ENCODE data around the gene RBPJ.

Gene RBPJ

GRCh38 chr4:26320538-26321372 lies at the start of gene RBPJ:
TSS of gene RBPJ (plus strand) at chr4:26321014. CDS start at chr4:26321029, 15 bp downstream.
- DNase-seq (ENCODE audit: low read depth), result peak; percentile 48

- no peak for DNase-seq (ENCODE audit: low read depth)
Observed at GRCh38 chr4:26271703-26272102, 49.1 kb upstream of the RBPJ start.

- DNase-seq (ENCODE audit: low read depth), result no peak
Observed at GRCh38 chr4:26272654-26273615, 47.9 kb upstream of the RBPJ start.

GRCh38 chr4:26273616-26273980 lies 47.2 kb upstream of the RBPJ start:
- no peak for DNase-seq (ENCODE audit: low read depth)

- no peak for DNase-seq (ENCODE audit: low read depth)
Observed at GRCh38 chr4:26275281-26275680, 45.5 kb upstream of the RBPJ start.

DNA sequence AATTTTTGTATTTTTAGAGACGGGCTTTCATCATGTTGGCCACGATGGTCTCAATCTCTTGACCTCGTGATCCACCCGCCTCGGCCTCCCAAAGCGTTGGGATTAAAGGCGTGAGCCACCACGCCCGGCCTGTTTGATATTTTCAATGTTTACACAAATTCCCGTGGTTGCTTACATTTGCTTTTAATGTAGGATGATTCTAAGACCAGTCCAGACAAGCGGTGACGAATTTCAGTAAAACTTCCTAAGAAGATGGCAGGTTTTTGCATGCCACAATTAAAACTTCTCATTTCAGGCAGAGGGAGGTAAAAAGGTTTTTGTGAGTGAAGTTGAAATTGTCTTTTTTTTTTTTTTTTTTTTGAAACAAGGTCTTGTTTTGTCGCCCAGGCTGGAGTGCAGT lies 41.4 kb upstream of the RBPJ start:
- no peak for DNase-seq (ENCODE audit: low read depth)

GRCh38 chr4:26281881-26282280 lies 38.9 kb upstream of the RBPJ start:
- DNase-seq (ENCODE audit: low read depth), result no peak

- no peak for DNase-seq (ENCODE audit: low read depth)
Observed at GRCh38 chr4:26284536-26284935, 36.3 kb upstream of the RBPJ start.

DNA sequence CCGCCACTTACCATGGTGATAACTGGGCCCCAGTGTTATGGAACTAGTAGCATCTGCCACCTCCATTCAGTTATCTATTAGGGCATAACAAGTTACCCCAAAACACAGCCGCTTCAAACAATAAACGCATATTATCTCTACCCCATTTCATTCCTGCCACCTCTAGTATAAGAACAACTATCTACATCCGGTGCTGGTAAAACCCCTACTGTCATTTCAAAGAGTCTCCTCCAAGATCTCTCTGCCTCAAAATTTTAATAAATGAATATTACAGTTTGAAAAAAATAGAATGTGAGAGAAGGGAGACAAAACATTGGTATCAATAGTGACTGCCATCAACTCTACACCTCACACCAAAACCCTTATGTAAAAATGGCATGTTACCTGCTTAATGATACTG lies 35.5 kb upstream of the RBPJ start:
- no peak for DNase-seq (ENCODE audit: low read depth)

DNA sequence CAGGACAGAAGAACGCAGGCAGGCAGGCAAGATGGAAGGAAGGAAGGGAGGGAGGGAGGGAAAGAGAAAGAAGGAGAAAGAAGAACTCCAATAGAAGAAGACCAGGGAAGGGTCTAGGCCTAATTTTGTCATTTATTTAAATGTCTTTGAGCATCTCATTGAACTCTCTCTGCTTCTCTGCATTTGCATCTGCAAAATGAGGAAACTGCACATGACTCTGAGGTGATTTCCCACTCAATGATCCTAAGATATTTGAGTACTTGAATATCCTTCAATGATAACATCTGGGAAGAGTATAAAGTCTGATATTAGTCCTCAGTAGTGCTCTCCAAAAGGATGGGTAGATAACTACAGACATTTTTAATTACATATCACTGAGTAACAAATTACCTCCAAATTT lies 33.1 kb upstream of the RBPJ start:
- DNase-seq (ENCODE audit: low read depth), result no peak

GRCh38 chr4:26288355-26288909 lies 32.4 kb upstream of the RBPJ start:
- no peak for DNase-seq (ENCODE audit: low read depth)

DNA sequence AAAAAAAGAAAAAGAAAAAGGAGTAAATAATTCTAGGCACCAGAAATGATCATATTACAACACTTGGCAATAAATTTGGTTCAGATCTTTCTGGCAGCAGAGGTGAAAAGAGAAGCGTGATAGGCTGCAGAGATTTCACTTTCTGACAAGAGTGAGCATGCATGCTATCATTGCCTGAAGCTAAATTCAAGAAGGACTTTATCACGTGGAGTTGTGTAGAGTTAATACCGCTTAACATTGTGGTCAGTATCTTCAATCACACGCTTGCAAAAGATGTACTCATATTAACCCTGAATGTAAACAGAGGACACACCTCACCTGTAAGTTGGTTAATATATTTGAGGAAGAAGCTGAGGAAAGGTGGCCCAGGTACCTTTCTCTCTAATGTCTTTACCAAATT lies 31.4 kb upstream of the RBPJ start:
- DNase-seq (ENCODE audit: low read depth), result no peak

GRCh38 chr4:26290321-26290720 lies 30.5 kb upstream of the RBPJ start:
- no peak for DNase-seq (ENCODE audit: low read depth)

GRCh38 chr4:26294904-26295303 lies 25.9 kb upstream of the RBPJ start:
- DNase-seq (ENCODE audit: low read depth), result no peak

DNA sequence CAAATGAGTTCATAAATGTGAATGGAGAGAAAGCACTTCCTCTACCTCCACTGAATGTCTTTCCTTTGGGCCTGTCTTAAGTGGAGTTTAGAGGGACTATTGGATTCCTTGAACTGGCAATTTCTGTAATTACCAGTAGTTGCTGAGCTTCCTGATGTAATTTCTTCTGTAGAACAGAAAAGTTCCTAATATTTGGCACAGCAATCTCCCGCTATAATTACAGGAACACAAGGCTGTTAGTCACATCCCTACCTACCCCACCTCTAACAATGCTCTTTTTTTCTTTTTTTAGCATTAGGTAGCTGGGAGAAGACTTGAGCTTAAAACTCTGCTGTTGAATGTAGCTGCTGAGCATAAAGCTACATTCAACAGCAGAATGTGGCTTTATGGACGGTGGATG lies 24.8 kb upstream of the RBPJ start:
- DNase-seq (ENCODE audit: low read depth), result no peak

DNA sequence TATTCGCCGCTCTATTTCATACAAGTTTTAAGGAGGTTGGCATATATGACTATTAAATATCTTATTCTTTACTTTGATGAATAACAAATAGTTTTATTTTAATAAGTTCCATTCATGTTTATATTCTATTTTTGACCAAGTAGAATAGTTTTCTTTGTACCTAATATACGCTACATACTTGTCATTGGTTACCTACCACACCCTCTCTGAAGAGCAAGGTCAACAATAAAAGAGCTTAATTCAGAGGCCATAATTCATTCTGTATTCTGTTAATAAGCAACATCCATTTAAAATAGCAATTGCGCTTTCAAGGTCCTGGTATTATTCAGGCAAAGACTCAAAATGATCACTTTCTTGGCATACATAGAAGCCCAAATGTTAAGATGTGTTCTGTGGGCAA lies 24.3 kb upstream of the RBPJ start:
- no peak for DNase-seq (ENCODE audit: low read depth)

GRCh38 chr4:26297219-26297618 lies 23.6 kb upstream of the RBPJ start:
- no peak for DNase-seq (ENCODE audit: low read depth)

GRCh38 chr4:26298198-26298947 lies 22.4 kb upstream of the RBPJ start:
- DNase-seq (ENCODE audit: low read depth), result no peak

DNA sequence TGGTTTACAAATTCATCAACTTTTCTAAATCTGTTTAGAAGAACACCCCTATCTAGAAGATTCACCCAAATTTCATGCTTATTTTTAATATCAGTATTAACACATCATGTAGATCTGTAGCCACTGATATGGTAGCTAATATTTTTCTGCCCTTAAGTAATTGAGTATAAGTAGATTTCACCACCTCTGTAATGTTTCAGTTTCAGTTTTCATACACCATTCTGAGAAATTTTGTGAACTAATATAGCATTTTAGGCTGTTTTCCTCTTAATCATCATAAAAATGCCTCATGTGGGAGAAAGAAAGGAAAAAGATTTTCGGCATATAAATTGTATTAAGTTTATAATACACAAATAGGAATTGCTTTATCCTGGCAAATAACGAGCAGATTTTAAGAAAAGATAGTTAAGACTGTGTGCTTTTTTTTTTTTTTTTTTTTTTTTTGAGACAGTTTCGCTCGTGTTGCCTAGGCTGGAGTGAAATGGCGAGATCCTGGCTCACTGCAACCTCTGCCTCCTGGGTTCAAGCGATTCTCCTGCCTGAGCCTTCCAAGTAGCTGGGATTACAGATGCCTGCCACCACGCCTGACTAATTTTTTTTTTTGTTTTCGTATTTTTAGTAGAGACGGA lies 21.4 kb upstream of the RBPJ start:
- DNase-seq (ENCODE audit: low read depth), result no peak

- no peak for DNase-seq (ENCODE audit: low read depth)
Observed at GRCh38 chr4:26300314-26301307, 20.2 kb upstream of the RBPJ start.
